K562 (cell line): ENCODE results near the gene SLC48A1.

Source experiments
- CTCF ChIP-seq, 3 experiments: IDR thresholded peaks in 2 of 3; conservative IDR thresholded peaks in 1 of 3; 2 replicates each; pipeline ENCODE4 v1.5.1; 2011 to 2012; ENCODE audit warnings: low read length in 3 of 3, mild to moderate bottlenecking in 3 of 3, control low read depth in 2 of 3, improper control_type of control experiment in 1 of 3, inconsistent platforms in 1 of 3, low read depth in 1 of 3, mixed read lengths in 1 of 3, moderate library complexity in 1 of 3; ENCODE audit not compliant: insufficient read depth in 2 of 3
- KDM5B ChIP-seq: fragments of 200-600 bp; sonication (generic); IDR thresholded peaks from 2 replicates; pipeline ENCODE4 v1.6.1; 2012; ENCODE audit warnings: low read depth, mild to moderate bottlenecking, moderate library complexity, low read length, control low read depth, inconsistent platforms; ENCODE audit not compliant: insufficient replicate concordance
- SRSF9 ChIP-seq: fragments of 200-400 bp; formaldehyde crosslinking; IDR thresholded peaks from 2 replicates; pipeline ENCODE4 v1.6.1; 2017; ENCODE audit warnings: low read depth, low read length, borderline replicate concordance
- TBL1XR1 ChIP-seq, 2 experiments: IDR thresholded peaks; 2 replicates each; pipeline ENCODE4 v1.6.1; 2012; ENCODE audit warnings: improper control_type of control experiment in 2 of 2, low read length in 2 of 2, mild to moderate bottlenecking in 1 of 2
- ZNF785 ChIP-seq: fragments of 250-450 bp; sonication (Bioruptor Pico); IDR thresholded peaks from 2 replicates; pipeline ENCODE4 v1.4.0; 2020; ENCODE audit warnings: mild to moderate bottlenecking

- no peak for TF ChIP-seq TBL1XR1 (IDR thresholded peaks at IDR 0.05; ENCODE audit: low read length in 2 of 2)
- no peak for TF ChIP-seq SRSF9
- no peak for TF ChIP-seq CTCF (IDR thresholded peaks at IDR 0.05 in 2 of 3, conservative IDR thresholded peaks at IDR 0.05 in 1 of 3; ENCODE audit: insufficient read depth in 2 of 3, low read depth in 1 of 3, low read length in 3 of 3)
- TF ChIP-seq ZNF785 (CRISPR knock-in tag), result no peak
- TF ChIP-seq KDM5B, result no peak
These were observed 10.1 kb upstream of the SLC48A1 start for GRCh38 chr12:47762850-47763465.
